ENCODE measurements around the gene LRG1.

LRG1 gene

GRCh38 chr19:4559569-4559968 is 19.7 kb upstream of the LRG1 start, which contains the start of gene SEMA6B:
Gene SEMA6B, minus strand, starts transcription at chr19:4559684. Its CDS starts 1,227 bp downstream, at chr19:4558457.
- H3K9me3 ChIP-seq (ENCODE audit: control insufficient read depth in 2 of 2, low read length in 2 of 2), result no peaks in the 10 kb centered on the region
- H3K9ac ChIP-seq (ENCODE audit: low read depth in 1 of 2, low read length in 2 of 2), result peak within 1 kb of the TSS in 1 of 2 donors; percentile 37
- no peaks in the 10 kb centered on the region for H3K27me3 ChIP-seq (ENCODE audit: control insufficient read depth in 2 of 2, insufficient read depth in 2 of 2, low read length in 2 of 2)
- peaks cover 0 to 5% of the 10 kb centered on the region in 2 donors for H3K4me1 ChIP-seq (ENCODE audit: control insufficient read depth in 2 of 2, insufficient read depth in 2 of 2, low read length in 2 of 2)
- no peaks in the 10 kb centered on the region for H3K36me3 ChIP-seq (ENCODE audit: control insufficient read depth in 2 of 2, insufficient read depth in 2 of 2, low read length in 2 of 2)
- H3K27ac ChIP-seq (ENCODE audit: low read depth in 2 of 2, low read length in 2 of 2), result peak within 1 kb of the TSS; percentile 46 to 58
- peak within 1 kb of the TSS; percentile 6 to 56 for H3K4me3 ChIP-seq (ENCODE audit: low read length in 2 of 2)

GRCh38 chr19:4557971-4558941 is 18.4 kb upstream of the LRG1 start:
- H3K27me3 ChIP-seq (ENCODE audit: control insufficient read depth in 2 of 2, insufficient read depth in 2 of 2, low read length in 2 of 2), result no peaks in the 10 kb centered on the region
- H3K27ac ChIP-seq (ENCODE audit: low read depth in 2 of 2, low read length in 2 of 2), result no peak overlapping the region
- H3K9me3 ChIP-seq (ENCODE audit: control insufficient read depth in 2 of 2, low read length in 2 of 2), result no peaks in the 10 kb centered on the region
- H3K4me3 ChIP-seq (ENCODE audit: low read length in 2 of 2), result no peak overlapping the region
- H3K4me1 ChIP-seq (ENCODE audit: control insufficient read depth in 2 of 2, insufficient read depth in 2 of 2, low read length in 2 of 2), result peaks cover 0 to 5% of the 10 kb centered on the region in 2 donors
- H3K36me3 ChIP-seq (ENCODE audit: control insufficient read depth in 2 of 2, insufficient read depth in 2 of 2, low read length in 2 of 2), result no peaks in the 10 kb centered on the region
- H3K9ac ChIP-seq (ENCODE audit: low read depth in 1 of 2, low read length in 2 of 2), result no peak overlapping the region

- peaks cover 0 to 5% of the 10 kb centered on the region in 2 donors for H3K4me1 ChIP-seq (ENCODE audit: control insufficient read depth in 2 of 2, insufficient read depth in 2 of 2, low read length in 2 of 2)
- no peaks in the 10 kb centered on the region for H3K27me3 ChIP-seq (ENCODE audit: control insufficient read depth in 2 of 2, insufficient read depth in 2 of 2, low read length in 2 of 2)
- no peak overlapping the region for H3K27ac ChIP-seq (ENCODE audit: low read depth in 2 of 2, low read length in 2 of 2)
- H3K36me3 ChIP-seq (ENCODE audit: control insufficient read depth in 2 of 2, insufficient read depth in 2 of 2, low read length in 2 of 2), result no peaks in the 10 kb centered on the region
- H3K4me3 ChIP-seq (ENCODE audit: low read length in 2 of 2), result no peak overlapping the region
- H3K9me3 ChIP-seq (ENCODE audit: control insufficient read depth in 2 of 2, low read length in 2 of 2), result no peaks in the 10 kb centered on the region
- H3K9ac ChIP-seq (ENCODE audit: low read depth in 1 of 2, low read length in 2 of 2), result no peak overlapping the region
These were observed 17.5 kb upstream of the LRG1 start for GRCh38 chr19:4557144-4557970.

GRCh38 chr19:4556597-4557127 is 16.8 kb upstream of the LRG1 start:
- H3K27me3 ChIP-seq (ENCODE audit: control insufficient read depth in 2 of 2, insufficient read depth in 2 of 2, low read length in 2 of 2), result peaks cover 0 to 4% of the 10 kb centered on the region in 2 donors
- H3K36me3 ChIP-seq (ENCODE audit: control insufficient read depth in 2 of 2, insufficient read depth in 2 of 2, low read length in 2 of 2), result no peaks in the 10 kb centered on the region
- no peaks in the 10 kb centered on the region for H3K9me3 ChIP-seq (ENCODE audit: control insufficient read depth in 2 of 2, low read length in 2 of 2)
- no peak overlapping the region for H3K9ac ChIP-seq (ENCODE audit: low read depth in 1 of 2, low read length in 2 of 2)
- H3K27ac ChIP-seq (ENCODE audit: low read depth in 2 of 2, low read length in 2 of 2), result no peak overlapping the region
- H3K4me1 ChIP-seq (ENCODE audit: control insufficient read depth in 2 of 2, insufficient read depth in 2 of 2, low read length in 2 of 2), result peaks cover 0 to 5% of the 10 kb centered on the region in 2 donors
- H3K4me3 ChIP-seq (ENCODE audit: low read length in 2 of 2), result no peak overlapping the region

- no peaks in the 10 kb centered on the region for H3K9me3 ChIP-seq (ENCODE audit: control insufficient read depth in 2 of 2, low read length in 2 of 2)
- peaks cover 0 to 4% of the 10 kb centered on the region in 2 donors for H3K27me3 ChIP-seq (ENCODE audit: control insufficient read depth in 2 of 2, insufficient read depth in 2 of 2, low read length in 2 of 2)
These were observed 16.1 kb upstream of the LRG1 start for GRCh38 chr19:4555657-4556561.

GRCh38 chr19:4554717-4555116 is 14.9 kb upstream of the LRG1 start:
- Histone ChIP-seq H3K27ac (ENCODE audit: low read depth in 2 of 2, low read length in 2 of 2) (no peak overlapping the region), H3K9me3 (ENCODE audit: control insufficient read depth in 2 of 2, low read length in 2 of 2) (no peaks in the 10 kb centered on the region), H3K9ac (ENCODE audit: low read depth in 1 of 2, low read length in 2 of 2) (no peak overlapping the region), H3K36me3 (ENCODE audit: control insufficient read depth in 2 of 2, insufficient read depth in 2 of 2, low read length in 2 of 2) (no peaks in the 10 kb centered on the region), H3K4me3 (ENCODE audit: low read length in 2 of 2) (no peak overlapping the region), H3K4me1 (ENCODE audit: control insufficient read depth in 2 of 2, insufficient read depth in 2 of 2, low read length in 2 of 2) (peaks cover 0 to 5% of the 10 kb centered on the region in 2 donors), H3K27me3 (ENCODE audit: control insufficient read depth in 2 of 2, insufficient read depth in 2 of 2, low read length in 2 of 2) (peaks cover 0 to 8% of the 10 kb centered on the region in 2 donors)

More at GRCh38 chr19:4555657-4556561, 16.1 kb upstream of the LRG1 start:
- Histone ChIP-seq H3K4me3 (ENCODE audit: low read length in 2 of 2) (no peak overlapping the region), H3K27ac (ENCODE audit: low read depth in 2 of 2, low read length in 2 of 2) (no peak overlapping the region), H3K4me1 (ENCODE audit: control insufficient read depth in 2 of 2, insufficient read depth in 2 of 2, low read length in 2 of 2) (peaks cover 0 to 5% of the 10 kb centered on the region in 2 donors), H3K9ac (ENCODE audit: low read depth in 1 of 2, low read length in 2 of 2) (no peak overlapping the region), H3K36me3 (ENCODE audit: control insufficient read depth in 2 of 2, insufficient read depth in 2 of 2, low read length in 2 of 2) (no peaks in the 10 kb centered on the region)

GRCh38 chr19:4553775-4554174 is 13.9 kb upstream of the LRG1 start:
- Histone ChIP-seq H3K9ac (ENCODE audit: low read depth in 1 of 2, low read length in 2 of 2) (no peak overlapping the region), H3K4me1 (ENCODE audit: control insufficient read depth in 2 of 2, insufficient read depth in 2 of 2, low read length in 2 of 2) (peaks cover 0 to 5% of the 10 kb centered on the region in 2 donors), H3K27me3 (ENCODE audit: control insufficient read depth in 2 of 2, insufficient read depth in 2 of 2, low read length in 2 of 2) (peaks cover 0 to 8% of the 10 kb centered on the region in 2 donors), H3K4me3 (ENCODE audit: low read length in 2 of 2) (no peak overlapping the region), H3K9me3 (ENCODE audit: control insufficient read depth in 2 of 2, low read length in 2 of 2) (no peaks in the 10 kb centered on the region), H3K27ac (ENCODE audit: low read depth in 2 of 2, low read length in 2 of 2) (no peak overlapping the region), H3K36me3 (ENCODE audit: control insufficient read depth in 2 of 2, insufficient read depth in 2 of 2, low read length in 2 of 2) (no peaks in the 10 kb centered on the region)

- no peaks in the 10 kb centered on the region for H3K36me3 ChIP-seq (ENCODE audit: control insufficient read depth in 2 of 2, insufficient read depth in 2 of 2, low read length in 2 of 2)
- H3K27ac ChIP-seq (ENCODE audit: low read depth in 2 of 2, low read length in 2 of 2), result no peak overlapping the region
- H3K9ac ChIP-seq (ENCODE audit: low read depth in 1 of 2, low read length in 2 of 2), result no peak overlapping the region
- peaks cover 0 to 5% of the 10 kb centered on the region in 2 donors for H3K4me1 ChIP-seq (ENCODE audit: control insufficient read depth in 2 of 2, insufficient read depth in 2 of 2, low read length in 2 of 2)
- no peak overlapping the region for H3K4me3 ChIP-seq (ENCODE audit: low read length in 2 of 2)
- peaks cover 0 to 8% of the 10 kb centered on the region in 2 donors for H3K27me3 ChIP-seq (ENCODE audit: control insufficient read depth in 2 of 2, insufficient read depth in 2 of 2, low read length in 2 of 2)
- H3K9me3 ChIP-seq (ENCODE audit: control insufficient read depth in 2 of 2, low read length in 2 of 2), result no peaks in the 10 kb centered on the region
These were observed 13.4 kb upstream of the LRG1 start for GRCh38 chr19:4553092-4553695.

- Histone ChIP-seq H3K27ac (ENCODE audit: low read depth in 2 of 2, low read length in 2 of 2) (no peak overlapping the region), H3K4me3 (ENCODE audit: low read length in 2 of 2) (no peak overlapping the region), H3K4me1 (ENCODE audit: control insufficient read depth in 2 of 2, insufficient read depth in 2 of 2, low read length in 2 of 2) (peaks cover 0 to 5% of the 10 kb centered on the region in 2 donors), H3K9me3 (ENCODE audit: control insufficient read depth in 2 of 2, low read length in 2 of 2) (no peaks in the 10 kb centered on the region), H3K27me3 (ENCODE audit: control insufficient read depth in 2 of 2, insufficient read depth in 2 of 2, low read length in 2 of 2) (peaks cover 0 to 8% of the 10 kb centered on the region in 2 donors), H3K36me3 (ENCODE audit: control insufficient read depth in 2 of 2, insufficient read depth in 2 of 2, low read length in 2 of 2) (no peaks in the 10 kb centered on the region), H3K9ac (ENCODE audit: low read depth in 1 of 2, low read length in 2 of 2) (no peak overlapping the region)
These were observed 12.6 kb upstream of the LRG1 start for GRCh38 chr19:4552525-4552819.

All from mucosa of rectum (tissue), 2 donors.